Measurements from ENCODE around the gene TLDC2. TPM values are rescaled to one million over a fixed set of nuclear protein-coding genes. Genes with fewer than 3 reads are reported as not detected.

The TLDC2 gene
- total RNA-seq, 1 donor from 2014 or later, result 0.26 TPM

DNA sequence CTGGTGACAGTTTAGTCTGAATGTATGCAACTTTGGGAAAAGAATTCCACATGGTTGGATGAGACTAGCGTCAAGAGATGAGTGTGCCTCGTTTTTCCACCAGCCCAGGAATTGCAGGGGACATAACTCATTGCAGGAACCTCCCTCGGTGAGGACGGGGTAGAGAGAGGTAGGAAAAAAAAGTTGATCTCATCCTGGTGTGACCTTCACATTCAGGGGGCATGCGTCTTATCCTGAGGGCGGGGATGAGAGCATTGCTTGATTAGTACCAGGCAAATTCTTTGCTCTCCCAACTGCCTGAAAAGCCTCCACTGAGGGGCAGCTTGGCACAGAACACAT is 11.8 kb downstream of the TLDC2 start:
- DNase-seq (ENCODE audit: low read depth) (no peak), FAIRE-seq (no peak)
- no peaks in the 10 kb centered on the region for H3K36me3 ChIP-seq (ENCODE audit: control insufficient read depth, insufficient read depth, low read length)
- H3K27me3 ChIP-seq (ENCODE audit: control insufficient read depth, insufficient read depth, low read length), result no peaks in the 10 kb centered on the region
- TF ChIP-seq CTCF (IDR thresholded peaks at IDR 0.05; ENCODE audit: insufficient read depth, low read length, severe bottlenecking), result no peak
- H3K4me3 ChIP-seq (ENCODE audit: low read depth, low read length), result no peak overlapping the region

DNA sequence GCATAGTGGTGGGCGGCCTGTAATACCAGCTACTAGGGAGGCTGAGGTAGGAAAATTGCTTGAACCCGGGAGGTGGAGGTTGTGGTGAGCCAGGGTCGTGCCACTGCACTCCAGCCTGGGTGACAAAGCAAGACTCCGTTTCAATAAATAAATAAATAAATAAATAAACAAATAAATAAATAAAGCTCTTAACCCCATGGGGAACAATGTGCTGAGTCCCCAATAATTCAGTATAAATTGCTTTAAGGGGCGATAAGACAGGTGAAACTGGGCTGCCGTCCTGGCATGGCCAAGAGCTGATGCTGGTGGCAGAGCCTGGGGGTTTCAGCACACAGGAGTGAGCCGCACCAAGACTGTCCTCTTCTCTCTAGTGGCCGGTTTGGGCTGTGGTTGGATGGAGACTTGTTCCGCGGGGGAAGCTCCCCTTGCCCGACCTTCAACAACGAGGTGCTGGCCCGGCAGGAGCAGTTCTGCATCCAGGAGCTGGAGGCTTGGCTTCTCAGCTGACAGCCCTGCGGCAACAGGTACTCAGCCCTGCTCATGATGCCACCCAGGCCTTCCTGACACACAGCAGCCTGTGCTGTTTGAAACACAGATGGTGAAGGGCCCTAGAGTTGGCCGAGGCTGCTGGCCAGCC is 13.1 kb downstream of the TLDC2 start:
- H3K4me3 ChIP-seq (ENCODE audit: low read depth, low read length), result no peak overlapping the region
- FAIRE-seq, result no peak
- TF ChIP-seq CTCF (IDR thresholded peaks at IDR 0.05; ENCODE audit: insufficient read depth, low read length, severe bottlenecking), result no peak

DNA sequence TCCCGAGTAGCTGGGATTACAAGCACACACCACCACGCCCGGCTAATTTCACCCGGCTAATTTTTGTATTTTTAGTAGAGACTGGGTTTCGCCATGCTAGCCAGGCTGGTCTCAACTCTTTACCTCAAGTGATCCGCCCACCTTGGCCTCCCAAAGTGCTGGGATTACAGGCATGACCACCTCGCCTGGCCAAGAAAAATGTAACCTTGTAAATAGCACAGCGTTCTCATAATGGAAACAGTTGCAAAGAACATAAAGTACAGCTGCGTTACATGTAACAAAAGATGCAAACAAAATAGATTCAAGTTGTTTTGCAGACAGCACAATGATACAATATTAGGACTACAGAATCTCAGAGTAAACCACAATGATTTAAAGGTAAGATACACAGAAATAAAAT is 14.6 kb downstream of the TLDC2 start:
- no peak for TF ChIP-seq CTCF (IDR thresholded peaks at IDR 0.05; ENCODE audit: insufficient read depth, low read length, severe bottlenecking)

More for the DNA sequence above, 13.1 kb downstream of the TLDC2 start:
- H3K27me3 ChIP-seq (ENCODE audit: control insufficient read depth, insufficient read depth, low read length), result no peaks in the 10 kb centered on the region
- DNase-seq (ENCODE audit: low read depth), result no peak
- H3K36me3 ChIP-seq (ENCODE audit: control insufficient read depth, insufficient read depth, low read length), result no peaks in the 10 kb centered on the region

DNA sequence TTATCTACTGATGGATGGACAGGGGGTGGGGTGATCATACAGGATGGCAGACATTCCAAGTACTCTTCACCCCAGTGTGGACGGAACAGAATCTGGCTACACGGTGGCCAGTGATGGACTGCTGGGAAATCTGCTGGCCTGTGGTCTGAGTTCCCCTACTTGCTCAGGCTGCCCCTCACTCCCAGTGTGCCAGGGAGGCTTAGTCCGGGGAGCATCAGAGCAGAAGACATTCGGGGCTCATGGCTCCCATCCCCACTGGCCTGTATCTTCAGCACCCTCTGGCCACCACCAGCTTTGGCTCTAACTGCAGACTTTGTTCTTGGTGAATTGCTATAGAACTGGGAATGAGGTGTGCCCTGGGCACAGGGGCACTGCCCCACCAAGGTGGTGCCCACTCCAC is 15.3 kb downstream of the TLDC2 start:
- DNase-seq (ENCODE audit: low read depth), result no peak
- Histone ChIP-seq H3K27me3 (ENCODE audit: control insufficient read depth, insufficient read depth, low read length) (no peaks in the 10 kb centered on the region), H3K4me3 (ENCODE audit: low read depth, low read length) (no peak overlapping the region), H3K36me3 (ENCODE audit: control insufficient read depth, insufficient read depth, low read length) (no peaks in the 10 kb centered on the region)
- no peak for TF ChIP-seq CTCF (IDR thresholded peaks at IDR 0.05; ENCODE audit: insufficient read depth, low read length, severe bottlenecking)
- no peak for FAIRE-seq

More for the DNA sequence above, 14.6 kb downstream of the TLDC2 start:
- H3K36me3 ChIP-seq (ENCODE audit: control insufficient read depth, insufficient read depth, low read length), result no peaks in the 10 kb centered on the region
- H3K4me3 ChIP-seq (ENCODE audit: low read depth, low read length), result no peak overlapping the region
- no peak for DNase-seq (ENCODE audit: low read depth)
- FAIRE-seq, result no peak
- H3K27me3 ChIP-seq (ENCODE audit: control insufficient read depth, insufficient read depth, low read length), result no peaks in the 10 kb centered on the region

- H3K27me3 ChIP-seq (ENCODE audit: control insufficient read depth, insufficient read depth, low read length), result no peaks in the 10 kb centered on the region
- DNase-seq (ENCODE audit: low read depth) (no peak), FAIRE-seq (no peak)
- H3K4me3 ChIP-seq (ENCODE audit: low read depth, low read length), result no peak overlapping the region
- no peaks in the 10 kb centered on the region for H3K36me3 ChIP-seq (ENCODE audit: control insufficient read depth, insufficient read depth, low read length)
- TF ChIP-seq CTCF (IDR thresholded peaks at IDR 0.05; ENCODE audit: insufficient read depth, low read length, severe bottlenecking), result no peak
Observed at GRCh38 chr20:36893801-36894200, 17.9 kb downstream of the TLDC2 start.

DNA sequence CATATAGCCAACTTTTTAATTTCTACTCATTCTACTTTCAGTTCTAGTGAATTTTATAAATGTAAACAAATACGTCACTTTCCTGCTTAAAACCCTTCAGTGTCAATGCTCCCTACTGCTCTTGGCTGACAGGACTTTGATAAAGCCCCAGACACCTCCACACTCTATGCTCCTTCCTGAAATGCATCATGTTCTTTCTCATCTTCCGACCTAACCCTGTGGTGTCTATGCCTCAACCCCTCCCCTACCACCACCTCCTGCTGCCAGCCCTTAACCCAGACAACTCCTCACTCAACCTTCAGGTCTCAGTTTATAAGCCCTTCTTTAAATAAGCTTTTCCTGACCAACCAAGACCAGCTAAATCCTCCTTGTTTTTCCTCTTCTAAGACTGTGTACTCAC is 19.1 kb downstream of the TLDC2 start:
- no peak overlapping the region for H3K4me3 ChIP-seq (ENCODE audit: low read depth, low read length)
- no peak for TF ChIP-seq CTCF (IDR thresholded peaks at IDR 0.05; ENCODE audit: insufficient read depth, low read length, severe bottlenecking)
- DNase-seq (ENCODE audit: low read depth) (no peak), FAIRE-seq (no peak)
- no peaks in the 10 kb centered on the region for H3K27me3 ChIP-seq (ENCODE audit: control insufficient read depth, insufficient read depth, low read length)
- H3K36me3 ChIP-seq (ENCODE audit: control insufficient read depth, insufficient read depth, low read length), result no peaks in the 10 kb centered on the region
